Stimulated activated CD8-positive, alpha-beta memory T cell treated with anti-CD3 and anti-CD28 coated beads, Interleukin-7, amount 100 ng/mL, for 4 hours (primary cell): Measurements from ENCODE around the gene TRMT61A.

ENCODE experiments used
- DNase-seq, 2 donors: peaks; one replicate each; pipeline ENCODE4 v3.0.0-alpha.2; 2020; ENCODE audit warnings: low read depth in 2 of 2

Gene TRMT61A

GRCh38 chr14:103547455-103547940 is 18.5 kb downstream of the TRMT61A start:
- no peak for DNase-seq

GRCh38 chr14:103547941-103548462 is 19.0 kb downstream of the TRMT61A start:
- DNase-seq, result no peak

- DNase-seq, result no peak
These were observed 19.7 kb downstream of the TRMT61A start for GRCh38 chr14:103548463-103549351.

- no peak for DNase-seq
These were observed 20.6 kb downstream of the TRMT61A start for GRCh38 chr14:103549361-103550311.

GRCh38 chr14:103550451-103551337 is 21.7 kb downstream of the TRMT61A start:
- no peak for DNase-seq

- no peak for DNase-seq
These were observed 22.4 kb downstream of the TRMT61A start for GRCh38 chr14:103551338-103551762.

GRCh38 chr14:103552011-103552845 is 23.2 kb downstream of the TRMT61A start:
- DNase-seq, result no peak

- DNase-seq, result no peak
These were observed 23.8 kb downstream of the TRMT61A start for GRCh38 chr14:103552846-103553210.

GRCh38 chr14:103555559-103556337 is 26.8 kb downstream of the TRMT61A start:
- no peak for DNase-seq

GRCh38 chr14:103556946-103557758 is 28.2 kb downstream of the TRMT61A start:
- DNase-seq, result no peak

GRCh38 chr14:103558071-103558882 is 29.3 kb downstream of the TRMT61A start:
- DNase-seq, result no peak

GRCh38 chr14:103559766-103560165 is 30.8 kb downstream of the TRMT61A start:
- DNase-seq, result no peak

- no peak for DNase-seq
These were observed 31.7 kb downstream of the TRMT61A start for GRCh38 chr14:103560691-103561090.

GRCh38 chr14:103561381-103562178 is 32.6 kb downstream of the TRMT61A start:
- no peak for DNase-seq

- no peak for DNase-seq
These were observed 33.1 kb downstream of the TRMT61A start for GRCh38 chr14:103562179-103562428.

GRCh38 chr14:103562429-103563225 is 33.6 kb downstream of the TRMT61A start, which contains the start of the genes BAG5 and COA8:
BAG5 (minus strand) TSS chr14:103562657; CDS start chr14:103561164, 1,493 bp downstream.
COA8 (plus strand) TSS chr14:103562960; CDS start chr14:103563002, 42 bp downstream.
- DNase-seq, result peak; percentile 70 to 86
